Stimulated activated CD4-positive, alpha-beta T cell treated with anti-CD3 and anti-CD28 coated beads, Interleukin-15, amount 100 ng/mL, for 48 hours (primary cell): Measurements from ENCODE around the gene SLC25A52.
A peak's percentile ranks its signal among the peaks of the same experiment; 100 is the strongest.
"Not testable (repeated sequence)": the region's sequence is repeated elsewhere in the genome, so short reads cannot be mapped to it uniquely, and the experiment has no call there.

Experiments
- DNase-seq, 2 donors: peaks; one replicate each; pipeline ENCODE4 v3.0.0-alpha.2; 2020; ENCODE audit warnings: low read depth in 2 of 2

SLC25A52 gene, protein sequence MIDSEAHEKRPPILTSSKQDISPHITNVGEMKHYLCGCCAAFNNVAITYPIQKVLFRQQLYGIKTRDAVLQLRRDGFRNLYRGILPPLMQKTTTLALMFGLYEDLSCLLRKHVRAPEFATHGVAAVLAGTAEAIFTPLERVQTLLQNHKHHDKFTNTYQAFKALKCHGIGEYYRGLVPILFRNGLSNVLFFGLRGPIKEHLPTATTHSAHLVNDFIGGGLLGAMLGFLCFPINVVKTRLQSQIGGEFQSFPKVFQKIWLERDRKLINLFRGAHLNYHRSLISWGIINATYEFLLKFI

DNA sequence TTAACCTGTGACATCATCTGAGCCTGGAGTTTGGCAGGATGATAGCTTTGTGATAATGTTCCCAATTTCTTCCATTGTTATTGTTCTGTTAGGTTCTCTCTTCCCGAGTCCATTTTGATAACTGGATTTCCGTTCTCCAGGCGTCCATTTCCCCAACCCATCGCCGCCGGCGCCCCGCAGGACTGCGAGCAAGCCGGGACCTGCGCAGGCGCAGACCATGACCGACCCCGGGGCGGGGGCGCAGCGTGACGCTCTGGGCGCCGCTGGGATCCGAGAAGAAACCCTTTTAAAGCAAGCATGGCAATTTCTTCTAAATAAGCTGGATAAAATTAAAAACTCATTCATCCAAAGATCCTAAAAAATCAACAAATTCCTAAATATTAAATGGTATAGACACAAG is at the start of gene SLC25A52:
SLC25A52 (minus strand) TSS at position 186 of the 400 bp plus-strand sequence. CDS start 219 bp downstream, outside the sequence.
- no peak for DNase-seq

DNA sequence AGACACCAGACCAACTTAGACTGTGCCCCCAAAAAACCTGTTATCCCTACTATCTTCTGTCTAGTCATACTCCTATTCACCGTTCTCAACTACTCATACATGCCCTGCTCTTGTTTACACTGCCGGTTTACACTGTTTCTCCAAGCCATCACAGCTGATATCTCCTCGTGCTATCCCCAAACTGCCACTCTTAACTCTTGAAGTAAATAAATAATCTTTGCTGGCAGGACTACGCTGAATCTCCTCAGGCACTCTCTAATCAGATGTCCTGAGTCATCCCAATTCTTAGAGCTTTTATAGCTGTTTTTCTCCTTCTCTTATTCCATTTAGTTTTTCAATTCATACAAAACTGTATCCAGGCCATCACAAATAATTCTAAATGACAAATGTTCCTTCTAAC is 48.4 kb upstream of the SLC25A52 start:
- not testable (repeated sequence) for DNase-seq

DNA sequence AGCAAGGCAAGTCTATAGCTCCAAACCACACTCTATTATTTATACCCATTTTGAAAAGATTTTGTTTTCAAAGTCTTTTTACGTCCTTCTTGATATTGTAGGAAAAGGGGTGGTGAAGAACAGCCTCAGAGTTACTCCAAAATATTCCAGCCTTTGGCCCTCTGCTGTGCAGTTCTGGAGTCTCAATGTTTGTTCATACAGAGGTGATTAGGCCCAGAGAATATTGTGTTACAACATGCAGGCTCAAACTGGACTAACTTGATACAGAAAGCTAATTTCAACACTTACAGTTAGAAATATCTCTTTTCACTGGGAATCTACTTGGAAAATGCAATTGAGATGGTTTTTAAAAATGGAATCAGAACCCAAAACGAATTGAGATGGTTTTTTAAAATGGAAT is 40.4 kb upstream of the SLC25A52 start:
- no peak for DNase-seq

DNA sequence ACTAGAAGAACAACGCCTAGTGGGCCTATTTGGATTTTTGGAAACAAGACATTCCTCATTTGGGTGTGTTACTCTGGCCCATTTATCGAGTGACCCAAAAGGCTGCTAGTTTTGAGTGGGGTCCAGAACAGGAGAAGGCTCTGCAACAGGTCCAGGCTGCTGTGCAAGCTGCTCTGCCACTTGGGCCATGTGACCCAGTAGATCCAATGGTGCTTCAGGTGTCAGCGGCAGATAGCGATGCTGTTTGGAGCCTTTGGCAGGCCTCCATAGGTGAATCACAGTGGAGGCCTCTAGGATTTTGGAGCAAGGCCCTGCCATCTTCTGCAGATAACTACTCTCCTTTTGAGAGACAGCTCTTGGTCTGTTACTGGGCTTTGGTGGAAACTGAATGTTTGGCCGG is 38.6 kb upstream of the SLC25A52 start:
- not testable (repeated sequence) for DNase-seq

DNA sequence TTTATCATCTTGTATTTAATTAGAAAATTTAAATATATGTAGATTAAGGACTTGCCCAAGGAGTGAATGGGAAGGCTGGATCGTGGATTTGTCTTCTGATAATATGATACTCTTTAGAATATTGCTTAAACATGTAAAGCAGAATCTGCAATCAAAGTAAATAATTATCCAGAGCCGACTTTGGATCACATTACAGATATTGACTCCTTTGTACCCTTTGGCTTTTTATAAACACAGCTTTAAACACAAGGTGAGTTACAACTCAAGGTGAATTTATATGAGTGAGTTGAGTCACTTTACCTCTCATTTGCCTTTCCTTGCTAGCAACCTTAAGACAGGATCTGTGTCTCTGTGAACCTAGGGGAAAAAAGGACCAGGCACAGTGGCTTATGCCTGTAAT is 37.7 kb upstream of the SLC25A52 start:
- no peak for DNase-seq

DNA sequence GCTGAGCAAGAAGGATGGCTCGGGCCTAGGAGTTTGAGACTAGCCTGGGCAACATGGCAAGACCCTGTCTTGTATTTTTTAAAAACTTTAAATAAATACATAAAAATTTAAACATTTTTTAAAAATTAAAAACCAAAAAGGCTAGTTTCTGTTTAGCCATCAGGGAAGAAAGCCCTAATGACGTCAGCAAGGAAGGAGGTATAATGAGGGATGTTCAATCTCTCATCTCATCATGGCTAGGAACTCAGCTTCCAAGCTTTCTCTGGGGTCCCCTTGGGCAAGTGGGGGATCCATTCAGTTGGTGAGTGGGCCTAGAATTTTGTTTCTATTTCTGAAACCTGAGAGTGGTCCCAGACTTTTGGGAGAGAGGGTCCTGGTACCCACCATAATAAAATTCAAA is 35.1 kb upstream of the SLC25A52 start:
- no peak for DNase-seq

DNA sequence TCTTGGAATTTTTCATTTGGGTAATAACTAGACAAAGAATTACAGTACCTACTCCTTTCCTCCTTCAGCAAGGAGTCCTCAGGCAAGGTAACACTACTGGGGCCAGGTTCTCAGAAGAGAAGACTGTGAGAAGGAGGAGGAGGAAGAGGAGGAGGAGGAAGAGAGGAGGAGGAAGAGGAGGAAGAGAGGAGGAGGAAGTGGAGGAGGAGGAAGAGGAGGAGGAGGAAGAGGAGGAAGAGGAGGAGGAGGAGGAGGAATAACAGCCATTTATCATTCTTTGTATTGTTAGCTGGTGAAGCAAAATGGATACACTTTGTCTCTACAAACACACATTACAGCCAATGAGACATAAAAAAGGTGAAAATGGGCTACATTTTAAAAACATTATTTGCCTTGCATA is 32.9 kb upstream of the SLC25A52 start:
- no peak for DNase-seq

DNA sequence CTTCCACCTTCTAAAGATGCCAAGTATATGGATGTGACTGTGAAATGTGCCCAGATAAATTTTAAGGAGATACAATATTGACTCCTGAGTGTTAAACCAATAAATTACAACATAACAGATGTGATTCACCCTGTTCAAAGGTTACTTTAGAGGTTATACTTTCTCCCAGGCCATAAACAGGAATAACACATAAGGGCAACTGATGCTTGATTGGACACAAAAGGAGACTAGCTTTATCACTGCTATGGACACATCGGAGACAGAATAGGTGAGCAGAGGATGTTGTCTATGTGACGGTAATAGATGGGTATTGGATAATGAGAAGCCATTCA is 31.9 kb upstream of the SLC25A52 start:
- no peak for DNase-seq

DNA sequence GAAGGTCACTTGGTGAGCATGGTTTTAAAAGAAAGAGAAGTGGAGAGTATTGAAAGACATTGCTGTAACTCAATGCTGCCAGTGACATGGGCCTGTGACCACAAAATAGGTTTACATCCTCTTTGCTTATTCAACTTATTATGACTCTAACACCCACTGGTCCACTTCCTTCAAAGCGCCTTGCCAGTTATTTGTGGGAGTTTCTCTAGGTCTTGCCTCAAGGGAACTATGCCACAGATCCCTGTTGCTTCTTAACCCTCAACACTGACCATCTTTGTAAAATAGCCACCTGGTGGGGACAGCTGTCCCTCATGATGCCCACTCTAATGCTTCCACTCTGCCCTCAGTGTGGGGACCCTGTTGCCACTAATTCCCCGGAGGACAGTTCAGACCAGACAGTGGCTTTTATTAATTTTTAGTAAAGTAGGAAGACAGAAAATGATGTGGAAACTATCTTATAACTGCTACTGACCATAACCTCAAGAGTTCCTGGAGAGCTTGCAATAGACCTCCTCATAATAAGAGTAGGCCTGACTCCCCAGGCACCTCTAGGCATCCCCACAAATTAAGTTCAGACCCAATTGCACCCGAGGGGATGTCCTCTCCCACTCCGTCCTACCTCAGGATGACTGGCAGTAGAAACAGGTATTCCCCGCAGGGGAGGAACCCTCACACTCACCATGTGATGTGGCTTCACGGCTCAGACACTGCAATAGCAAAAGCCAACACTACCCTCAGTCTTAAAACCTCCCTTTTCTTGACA is 31.3 kb upstream of the SLC25A52 start:
- no peak for DNase-seq

DNA sequence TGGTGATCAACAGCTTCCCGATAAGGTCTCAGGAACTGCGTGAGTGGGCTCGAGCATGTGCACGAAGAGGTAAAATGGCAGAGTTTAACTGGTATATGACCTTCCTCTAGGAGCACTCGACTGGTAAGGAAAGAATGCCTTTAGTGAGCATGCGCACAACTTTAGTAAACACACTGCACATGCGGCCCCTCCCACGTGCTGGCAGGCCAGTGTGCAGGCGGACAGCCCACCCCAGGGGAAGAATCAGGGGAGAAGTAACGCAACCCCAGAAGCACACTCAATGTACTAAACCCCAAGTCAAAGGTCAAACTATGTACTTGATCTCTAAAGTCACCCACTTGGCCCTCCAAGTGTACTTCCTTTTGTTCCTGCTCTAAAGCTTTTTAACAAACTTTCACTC is 28.7 kb upstream of the SLC25A52 start:
- DNase-seq, result no peak

DNA sequence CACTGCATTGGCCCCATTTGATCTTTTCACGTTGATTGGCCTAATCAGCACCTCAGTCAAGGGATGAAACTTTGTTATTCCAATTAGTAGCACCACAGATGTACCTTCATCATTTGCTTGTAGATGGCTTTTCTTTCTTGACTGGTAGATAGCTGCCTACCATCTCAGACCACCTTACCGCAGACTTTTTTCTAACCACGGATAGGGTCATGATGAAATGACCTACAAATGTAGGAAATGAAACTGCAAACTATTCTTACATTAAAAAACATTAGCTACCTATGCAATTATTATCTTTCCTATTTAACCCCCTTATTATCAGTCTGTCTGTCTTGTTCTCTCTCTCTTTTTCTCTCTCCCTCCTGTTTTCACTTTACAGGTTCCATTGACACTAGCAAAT is 22.4 kb upstream of the SLC25A52 start:
- no peak for DNase-seq

DNA sequence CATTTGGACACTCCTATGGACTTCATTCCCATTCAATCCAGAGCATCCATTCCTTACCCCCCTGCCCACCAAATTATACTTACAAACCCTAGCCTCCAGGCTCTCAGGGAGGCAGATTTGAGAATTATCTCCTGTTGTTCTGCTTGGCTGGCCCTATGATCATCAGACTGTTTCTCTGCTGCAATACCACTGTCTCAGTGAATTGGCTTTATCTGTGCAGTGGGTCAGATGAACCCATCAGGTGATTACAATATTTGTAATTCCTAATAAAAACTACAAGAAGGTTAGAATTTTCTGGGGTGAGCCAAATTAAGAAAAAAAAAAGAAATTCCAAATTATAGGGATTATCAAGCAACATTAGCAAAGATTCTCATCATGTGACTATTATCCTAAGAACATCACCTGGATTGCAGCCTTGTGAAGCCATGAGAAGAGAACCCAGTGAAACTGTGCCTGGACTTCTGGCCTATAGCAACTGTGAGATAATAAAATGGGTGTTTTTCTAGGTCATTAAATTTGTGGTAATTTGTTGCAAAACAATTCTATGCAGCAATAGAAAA is 17.8 kb upstream of the SLC25A52 start:
- DNase-seq, result no peak

DNA sequence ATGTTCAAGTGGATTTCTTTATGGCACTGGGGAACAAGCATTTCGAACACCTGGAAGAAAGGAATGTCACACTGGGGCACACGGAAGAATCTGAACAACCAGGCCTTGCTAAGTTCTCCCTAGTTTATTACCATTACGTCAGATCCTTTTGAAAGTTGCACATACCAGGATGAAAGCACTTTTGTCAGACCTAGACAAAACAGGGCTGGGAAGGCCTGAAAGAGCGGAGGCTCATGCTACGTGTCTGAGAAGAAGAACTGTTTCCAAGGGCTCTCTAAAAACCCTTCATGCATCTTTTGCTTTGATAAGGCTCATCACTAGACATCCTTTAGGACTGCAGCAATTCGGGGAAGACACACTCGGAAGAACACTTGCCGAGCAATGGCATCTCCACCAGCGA is 15.4 kb upstream of the SLC25A52 start:
- DNase-seq, result no peak

DNA sequence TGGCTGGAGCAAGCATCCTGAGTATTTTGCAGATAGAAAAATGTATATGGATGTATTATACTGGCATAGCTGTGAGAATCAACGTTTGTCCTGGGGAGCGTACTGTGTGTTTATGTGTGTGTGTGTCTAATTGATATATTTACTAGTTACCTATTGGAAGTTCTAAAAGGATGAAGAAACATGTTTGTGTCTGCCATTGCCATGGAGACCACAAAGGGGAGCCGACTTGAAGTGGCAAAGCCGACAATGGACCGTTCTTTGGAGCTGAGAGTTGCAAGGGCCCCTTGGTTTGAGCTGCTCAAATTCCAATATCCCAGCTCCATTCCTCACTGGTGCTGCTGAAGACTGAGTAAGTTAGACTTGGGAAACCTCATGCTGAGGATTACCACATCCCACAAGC is 14.3 kb upstream of the SLC25A52 start:
- no peak for DNase-seq

DNA sequence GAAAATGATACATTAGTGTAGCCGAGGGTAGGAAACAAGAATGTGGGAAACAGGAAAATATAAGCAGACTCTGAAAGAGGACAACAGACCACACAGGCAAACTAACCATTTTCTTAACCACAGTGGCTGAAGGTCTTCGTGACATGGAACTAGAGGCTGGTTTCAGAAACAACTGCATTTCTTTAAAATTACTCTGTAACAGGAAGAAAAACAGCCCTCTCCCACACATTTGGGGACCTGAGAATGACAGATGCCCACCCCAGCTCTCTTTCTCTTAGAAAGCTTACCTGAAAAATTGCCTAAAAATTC is 13.8 kb upstream of the SLC25A52 start:
- DNase-seq, result no peak

DNA sequence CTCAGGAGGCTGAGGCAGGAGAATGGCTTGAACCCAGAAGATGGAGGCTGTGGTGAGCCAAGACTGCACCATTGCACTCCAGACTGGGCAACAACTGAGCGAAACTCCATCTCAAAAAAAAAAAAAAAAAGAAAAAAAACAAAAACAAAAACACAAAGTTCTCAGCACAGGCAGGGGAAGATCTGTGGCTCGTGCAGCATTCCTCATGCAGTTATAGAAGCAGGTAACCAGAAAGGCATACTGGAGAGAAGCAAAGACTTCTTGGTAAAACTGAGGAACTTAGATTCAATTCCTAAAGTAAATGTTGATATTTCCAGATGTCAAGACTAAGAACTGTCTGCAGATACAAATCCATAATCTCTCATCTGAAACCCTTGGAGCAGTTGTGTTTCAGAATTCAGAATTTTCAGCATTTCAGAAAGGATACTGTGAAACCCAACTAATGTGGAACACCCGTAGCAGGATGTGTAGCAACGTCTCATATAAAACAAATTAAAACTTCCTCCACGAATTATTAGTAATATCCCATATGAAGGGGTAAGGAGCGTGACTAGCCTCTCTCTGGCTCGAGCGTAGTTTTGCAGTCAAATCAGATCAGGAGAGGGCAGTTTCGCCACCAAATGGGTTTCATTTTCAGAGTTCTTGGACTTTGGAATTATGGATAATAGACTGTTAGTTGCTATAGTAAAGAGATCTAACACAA is 13.2 kb upstream of the SLC25A52 start:
- no peak for DNase-seq

DNA sequence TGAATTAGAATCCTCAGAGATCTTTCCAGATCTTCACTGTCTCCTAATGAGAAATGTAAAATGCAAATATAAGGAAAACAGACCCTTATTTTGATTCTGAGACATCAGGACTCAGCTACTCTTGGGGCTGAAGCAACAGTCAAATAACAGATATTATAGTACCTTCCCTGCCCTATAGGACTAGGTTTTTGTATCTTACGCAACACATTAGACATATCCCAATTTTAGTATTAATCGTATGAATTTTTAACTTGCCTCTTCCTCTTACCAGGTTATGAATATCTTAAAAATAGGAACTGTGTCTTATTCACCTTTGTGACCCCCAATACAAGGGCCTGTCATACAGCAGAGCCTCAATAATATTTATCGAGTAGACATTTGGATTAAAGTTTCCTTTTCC is 12.0 kb upstream of the SLC25A52 start:
- DNase-seq, result no peak

DNA sequence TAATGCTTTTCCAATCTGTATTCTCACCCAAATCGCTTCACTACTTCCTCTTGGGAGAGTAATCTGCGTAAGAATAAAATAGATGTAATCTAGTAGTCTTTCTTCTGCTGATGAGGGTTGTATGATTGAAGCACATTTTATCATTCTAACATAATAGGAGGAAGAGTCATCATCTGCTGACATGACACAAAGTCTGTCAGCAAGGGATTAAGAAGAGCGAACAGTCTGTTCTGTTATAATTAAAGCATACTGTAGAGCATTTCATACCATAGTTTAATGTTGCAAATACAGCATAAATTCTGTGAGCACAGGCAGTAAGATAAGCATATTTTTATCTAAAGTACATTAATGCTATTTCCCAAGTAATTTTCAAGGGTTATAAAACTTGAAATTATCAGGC is 10.4 kb downstream of the SLC25A52 start:
- no peak for DNase-seq

DNA sequence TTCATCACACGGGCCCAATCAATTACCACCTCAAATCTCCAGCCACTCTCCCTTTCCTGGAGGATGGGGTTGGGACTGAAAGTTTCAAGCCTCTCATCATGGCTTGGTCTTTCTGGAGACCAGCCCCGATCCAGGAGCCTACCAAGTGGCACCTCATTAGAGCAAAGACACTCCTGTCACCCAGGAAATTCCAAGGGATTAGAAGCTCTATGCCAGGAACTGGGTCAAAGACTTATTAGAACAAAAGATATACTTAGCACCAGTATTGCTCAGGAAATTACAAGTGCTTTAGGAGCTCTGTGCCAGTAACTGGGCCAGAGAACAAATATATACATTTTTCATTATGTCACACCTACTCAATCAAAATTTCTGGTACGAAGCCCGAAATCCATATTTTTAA is 14.3 kb downstream of the SLC25A52 start:
- no peak for DNase-seq

DNA sequence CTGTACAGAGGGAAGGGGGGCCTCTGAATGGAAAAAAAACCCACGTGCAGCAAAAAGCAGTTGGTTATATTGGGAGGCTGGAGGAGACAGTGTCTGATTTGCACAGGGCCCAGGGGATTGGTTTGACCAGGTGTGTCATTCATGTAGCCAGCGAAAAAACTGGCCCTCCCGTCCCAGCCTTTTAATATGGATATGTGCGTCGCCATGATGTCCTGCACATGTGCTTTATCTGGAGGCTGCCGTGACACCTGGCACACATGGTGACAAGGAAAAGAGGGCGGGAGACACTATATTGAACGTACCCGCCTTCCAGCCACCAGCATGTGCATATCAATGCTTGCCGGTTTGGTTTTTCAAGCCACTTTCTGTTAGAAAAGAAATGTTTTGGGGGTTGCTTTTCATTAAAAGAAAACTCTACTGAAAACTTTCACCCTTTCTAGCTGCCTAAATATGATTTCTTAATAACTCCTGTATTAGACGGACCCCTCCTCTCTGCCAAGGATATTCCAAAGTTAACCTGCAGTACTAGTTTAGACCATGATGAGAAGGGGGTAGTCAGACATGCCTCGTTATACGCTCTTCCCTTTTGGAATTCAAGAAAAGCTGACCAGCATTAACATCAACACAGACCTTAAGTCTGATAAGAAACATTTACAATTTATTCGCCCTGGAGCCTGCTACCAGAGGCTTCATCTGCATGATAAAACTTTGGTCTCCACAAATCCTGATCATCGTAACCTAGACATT is 16.2 kb downstream of the SLC25A52 start:
- no peak for DNase-seq

DNA sequence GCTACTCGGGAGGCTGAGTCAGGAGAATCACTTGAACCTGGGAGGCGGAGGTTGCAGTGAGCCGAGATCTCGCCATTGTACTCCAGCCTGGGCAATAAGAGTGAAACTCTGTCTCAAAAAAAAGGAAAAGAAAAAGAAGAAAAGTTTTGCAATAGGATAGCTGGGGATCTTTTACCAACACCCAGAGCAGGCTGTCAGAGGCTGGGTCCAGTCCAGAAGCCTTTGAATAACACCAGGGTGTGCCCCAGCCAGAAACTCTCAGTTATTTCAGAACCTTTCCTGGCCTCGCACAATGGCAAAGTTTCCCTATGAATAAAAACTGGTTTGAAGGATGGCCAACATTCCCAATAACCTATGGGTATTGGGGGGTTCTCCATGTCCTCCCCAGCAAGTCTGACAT is 17.1 kb downstream of the SLC25A52 start:
- DNase-seq, result not testable (repeated sequence)

DNA sequence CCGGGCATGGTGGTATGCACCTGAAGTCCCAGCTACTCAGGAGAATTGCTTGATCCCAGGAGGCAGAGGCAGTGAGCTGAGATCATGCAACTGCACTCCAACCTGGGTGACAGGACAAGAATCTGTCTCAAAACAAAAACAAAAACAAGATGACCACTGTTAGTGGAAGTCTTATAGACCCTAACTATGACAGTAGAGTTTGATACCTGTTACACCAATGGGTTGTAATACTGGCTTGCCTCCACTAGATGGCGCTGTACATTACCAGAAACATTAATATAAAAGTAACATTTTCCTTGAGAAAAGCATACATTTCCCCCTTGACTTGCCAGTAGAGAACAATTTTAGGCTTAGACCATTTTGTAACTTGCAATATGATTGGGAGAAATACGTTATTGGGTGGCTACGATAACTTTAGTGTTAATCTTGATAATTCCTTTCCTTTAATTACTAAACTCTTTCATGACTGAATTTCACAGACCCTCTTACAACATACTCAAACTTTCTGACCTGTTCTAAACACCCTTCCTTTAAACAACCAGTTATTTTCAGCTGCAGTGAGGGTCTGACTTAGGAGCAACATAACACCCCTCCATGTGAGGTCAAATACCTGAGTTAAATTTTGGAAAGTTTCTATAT is 19.5 kb downstream of the SLC25A52 start:
- DNase-seq, result peak; percentile 7 to 32
